ENCODE measurements around the gene ZNF367. TPM values are rescaled to one million over a fixed set of nuclear protein-coding genes. Genes with fewer than 3 reads are reported as not detected.

The ZNF367 gene
- total RNA-seq, 1 donor from 2014 or later: 4.4 TPM

- TF ChIP-seq CTCF (IDR thresholded peaks at IDR 0.05; ENCODE audit: unreplicated experiment): no peak
- H3K36me3 Mint-ChIP-seq: no peaks in the 10 kb centered on the region
- no peaks in the 10 kb centered on the region for H3K9me3 Mint-ChIP-seq
- DNase-seq (ENCODE audit: low spot score in 2 of 2, unreplicated experiment in 2 of 2): no peak
- H3K4me1 Mint-ChIP-seq: peaks cover 17% of the 10 kb centered on the region
- no peaks in the 10 kb centered on the region for H3K27me3 Mint-ChIP-seq (ENCODE audit: low read depth)
- no peak overlapping the region for H3K4me3 Mint-ChIP-seq
- H3K27ac Mint-ChIP-seq: no peak overlapping the region
These were observed 7.5 kb upstream of the ZNF367 start for GRCh38 chr9:96425500-96426169.

GRCh38 chr9:96423985-96424336 is 5.8 kb upstream of the ZNF367 start:
- Mint-ChIP-seq H3K27me3 (ENCODE audit: low read depth) (no peaks in the 10 kb centered on the region), H3K27ac (peak overlapping the region; percentile 49), H3K4me3 (no peak overlapping the region), H3K36me3 (no peaks in the 10 kb centered on the region), H3K9me3 (no peaks in the 10 kb centered on the region), H3K4me1 (peaks cover 31% of the 10 kb centered on the region)
- TF ChIP-seq CTCF (IDR thresholded peaks at IDR 0.05; ENCODE audit: unreplicated experiment): no peak
- DNase-seq (ENCODE audit: low spot score in 2 of 2, unreplicated experiment in 2 of 2): no peak

- no peaks in the 10 kb centered on the region for H3K36me3 Mint-ChIP-seq
- H3K4me1 Mint-ChIP-seq: peaks cover 31% of the 10 kb centered on the region
- no peaks in the 10 kb centered on the region for H3K27me3 Mint-ChIP-seq (ENCODE audit: low read depth)
- no peaks in the 10 kb centered on the region for H3K9me3 Mint-ChIP-seq
- no peak overlapping the region for H3K4me3 Mint-ChIP-seq
- TF ChIP-seq CTCF (IDR thresholded peaks at IDR 0.05; ENCODE audit: unreplicated experiment): no peak
- DNase-seq (ENCODE audit: low spot score in 2 of 2, unreplicated experiment in 2 of 2): no peak
- H3K27ac Mint-ChIP-seq: peak overlapping the region; percentile 49
These were observed 5.3 kb upstream of the ZNF367 start for GRCh38 chr9:96423322-96423984.

- Mint-ChIP-seq H3K4me1 (peaks cover 39% of the 10 kb centered on the region), H3K27ac (peak overlapping the region; percentile 96), H3K36me3 (no peaks in the 10 kb centered on the region), H3K9me3 (no peaks in the 10 kb centered on the region), H3K27me3 (ENCODE audit: low read depth) (no peaks in the 10 kb centered on the region), H3K4me3 (peak overlapping the region; percentile 90)
- no peak for DNase-seq (ENCODE audit: low spot score in 2 of 2, unreplicated experiment in 2 of 2)
- TF ChIP-seq CTCF (IDR thresholded peaks at IDR 0.05; ENCODE audit: unreplicated experiment): no peak
These were observed 2.5 kb upstream of the ZNF367 start for GRCh38 chr9:96420468-96421219.

GRCh38 chr9:96419691-96419969 is 1.5 kb upstream of the ZNF367 start:
- peak overlapping the region; percentile 90 for H3K4me3 Mint-ChIP-seq
- no peaks in the 10 kb centered on the region for H3K36me3 Mint-ChIP-seq
- no peak for TF ChIP-seq CTCF (IDR thresholded peaks at IDR 0.05; ENCODE audit: unreplicated experiment)
- peak overlapping the region; percentile 96 for H3K27ac Mint-ChIP-seq
- H3K4me1 Mint-ChIP-seq: peaks cover 39% of the 10 kb centered on the region
- no peaks in the 10 kb centered on the region for H3K9me3 Mint-ChIP-seq
- no peak for DNase-seq (ENCODE audit: low spot score in 2 of 2, unreplicated experiment in 2 of 2)
- no peaks in the 10 kb centered on the region for H3K27me3 Mint-ChIP-seq (ENCODE audit: low read depth)
